IgD-negative memory B cell (primary cell): ENCODE results near the gene PSMG1. TPM values are rescaled to one million over a fixed set of nuclear protein-coding genes. Genes with fewer than 3 reads are reported as not detected.
"Not testable (repeated sequence)": the region's sequence is repeated elsewhere in the genome, so short reads cannot be mapped to it uniquely, and the experiment has no call there.

Source experiments
- H3K27ac Mint-ChIP-seq, 3 donors: one replicate each; pipeline ENCODE4 v1.8.0; 2020 to 2022; ENCODE audit warnings: mild to moderate bottlenecking in 3 of 3, mixed read lengths in 3 of 3, moderate library complexity in 1 of 3
- H3K27me3 Mint-ChIP-seq: one replicate; pipeline ENCODE4 v1.8.0; 2021; ENCODE audit warnings: mixed read lengths
- H3K36me3 Mint-ChIP-seq: one replicate; pipeline ENCODE4 v1.8.0; 2020; ENCODE audit warnings: mild to moderate bottlenecking, mixed read lengths
- H3K4me1 Mint-ChIP-seq, 3 donors: one replicate each; pipeline ENCODE4 v1.8.0; 2020 to 2022; ENCODE audit warnings: mixed read lengths in 3 of 3, mild to moderate bottlenecking in 1 of 3
- H3K4me3 Mint-ChIP-seq, 4 donors: one replicate each; pipeline ENCODE4 v1.8.0; 2020 to 2022; ENCODE audit warnings: mild to moderate bottlenecking in 4 of 4, mixed read lengths in 4 of 4, moderate library complexity in 3 of 4
- H3K9me3 Mint-ChIP-seq, 3 donors: one replicate each; pipeline ENCODE4 v1.8.0; 2020 to 2021; ENCODE audit warnings: mixed read lengths in 3 of 3, mild to moderate bottlenecking in 1 of 3
- polyA plus RNA-seq: library from polyadenylated mRNA; unstranded; fragments of 300-500 nt; fragmentation: Illumina TruSeq; gene quantifications from one replicate; pipeline ENCODE4 v1.2.3, GENCODE V29; 2021

PSMG1 gene
- polyA plus RNA-seq, 1 donor from 2014 or later = 39.4 TPM

DNA sequence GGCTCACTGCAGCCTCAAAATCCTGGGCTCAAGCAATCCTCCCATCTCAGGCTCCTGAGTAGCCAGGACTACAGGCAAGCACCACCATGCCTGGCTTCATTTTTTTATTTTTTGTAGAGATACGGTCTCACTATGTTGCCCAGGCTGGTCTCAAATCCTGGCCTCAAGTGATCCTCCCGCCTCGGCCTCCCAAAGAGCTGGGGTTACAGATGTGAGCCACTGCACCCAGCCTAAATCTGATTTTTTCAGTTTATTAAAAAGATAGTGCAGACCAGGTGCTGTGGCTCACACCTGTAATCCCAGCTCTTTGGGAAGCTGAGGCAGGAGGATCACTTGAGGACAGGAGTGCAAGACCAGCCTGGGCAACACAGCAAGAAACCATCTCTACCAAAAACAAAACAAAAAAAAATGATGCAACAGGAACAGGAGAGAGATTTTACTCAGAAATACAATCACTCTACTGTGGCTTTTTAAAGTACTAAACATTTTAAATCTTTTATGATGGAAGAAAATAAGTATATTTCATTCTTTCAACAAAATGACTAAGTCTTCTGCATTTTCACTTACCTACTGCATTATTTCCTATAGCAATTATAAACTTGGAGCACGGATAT is 1.9 kb downstream of the PSMG1 start:
- Mint-ChIP-seq H3K36me3 (no peaks in the 10 kb centered on the region), H3K27ac (peak overlapping the region in 2 of 3 donors; percentile 76 to 95), H3K9me3 (no peaks in the 10 kb centered on the region), H3K27me3 (no peaks in the 10 kb centered on the region), H3K4me3 (peak overlapping the region in 2 of 4 donors; percentile 98), H3K4me1 (peaks cover 20 to 38% (median 36%) of the 10 kb centered on the region in 3 donors)

DNA sequence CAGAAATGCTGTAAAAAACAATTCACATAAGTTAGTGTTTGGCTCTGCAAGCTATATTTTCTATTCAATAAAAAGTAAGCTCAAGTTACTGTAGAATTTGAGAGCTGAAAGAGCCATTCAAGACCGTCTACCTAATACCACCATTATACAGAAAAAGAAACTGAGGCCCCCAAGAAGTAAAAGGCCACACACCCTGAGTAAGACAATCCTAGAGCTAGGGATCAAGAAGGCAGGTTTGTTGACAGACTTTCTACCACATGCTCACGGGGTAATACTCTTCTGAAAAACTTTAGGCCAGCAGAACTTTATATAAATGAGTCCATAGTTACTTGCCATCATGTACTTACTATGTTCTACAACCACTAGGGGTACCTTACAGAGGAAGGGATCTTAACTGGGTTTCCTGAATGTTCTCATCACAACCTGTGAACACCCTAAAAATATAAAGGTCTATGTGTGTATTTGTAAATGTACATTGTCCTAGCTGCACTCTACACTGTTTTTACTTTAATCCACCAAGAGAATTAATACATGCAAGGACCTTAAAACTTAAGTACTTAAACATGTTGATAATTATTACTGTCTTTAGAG is 2.7 kb downstream of the PSMG1 start:
- Mint-ChIP-seq H3K4me1 (peaks cover 20 to 37% (median 36%) of the 10 kb centered on the region in 3 donors), H3K27ac (peak overlapping the region in 1 of 3 donors; percentile 80), H3K36me3 (no peaks in the 10 kb centered on the region), H3K9me3 (no peaks in the 10 kb centered on the region), H3K4me3 (peak overlapping the region in 3 of 4 donors; percentile 4 to 90 (median 57)), H3K27me3 (no peaks in the 10 kb centered on the region)

DNA sequence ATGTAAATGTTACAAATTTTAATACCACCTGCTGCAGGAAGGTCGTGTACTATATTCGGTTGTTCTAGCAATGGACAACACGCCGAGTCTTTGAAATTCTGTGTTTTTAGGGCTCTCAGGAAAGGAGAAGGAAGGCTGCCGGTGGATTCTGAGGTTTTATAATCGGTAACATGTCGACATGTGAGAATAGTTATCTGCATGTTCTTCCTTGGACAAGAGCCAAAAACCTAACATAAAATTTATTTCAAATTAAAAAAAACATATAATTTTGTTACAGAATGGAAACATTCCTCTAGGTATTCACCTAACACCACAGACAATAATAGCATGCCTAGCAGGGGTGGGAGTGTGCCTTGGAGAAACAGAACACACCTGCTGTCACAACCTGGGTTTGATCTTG is 4.8 kb downstream of the PSMG1 start:
- Mint-ChIP-seq H3K36me3 (peaks cover 3% of the 10 kb centered on the region), H3K4me3 (no peak overlapping the region), H3K4me1 (peaks cover 13 to 23% (median 22%) of the 10 kb centered on the region in 3 donors), H3K9me3 (no peaks in the 10 kb centered on the region), H3K27me3 (no peaks in the 10 kb centered on the region), H3K27ac (no peak overlapping the region)

DNA sequence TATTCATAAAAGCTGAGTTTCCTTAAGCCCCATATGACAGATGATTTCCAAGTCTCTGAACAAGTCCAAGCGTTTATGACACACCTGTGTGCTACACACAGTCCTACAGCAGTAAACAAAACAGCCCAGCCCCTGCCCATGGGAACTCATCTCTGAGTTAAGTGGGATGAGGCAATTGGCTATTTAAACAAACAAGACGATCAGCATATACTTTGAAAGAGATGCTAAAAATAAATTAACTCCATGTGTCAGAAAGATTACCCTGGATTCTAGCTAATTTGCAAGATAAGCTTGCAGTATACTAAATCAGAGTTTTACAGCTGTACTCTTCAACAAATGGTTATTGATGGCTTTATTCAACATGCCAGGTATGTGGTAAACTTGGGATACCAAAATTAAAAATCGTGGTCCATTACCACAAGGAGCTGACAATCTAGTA is 7.0 kb downstream of the PSMG1 start:
- Mint-ChIP-seq H3K27me3 (no peaks in the 10 kb centered on the region), H3K27ac (no peak overlapping the region), H3K4me1 (peaks cover 4 to 9% (median 7%) of the 10 kb centered on the region in 3 donors), H3K4me3 (no peak overlapping the region), H3K36me3 (peaks cover 5% of the 10 kb centered on the region), H3K9me3 (no peaks in the 10 kb centered on the region)

DNA sequence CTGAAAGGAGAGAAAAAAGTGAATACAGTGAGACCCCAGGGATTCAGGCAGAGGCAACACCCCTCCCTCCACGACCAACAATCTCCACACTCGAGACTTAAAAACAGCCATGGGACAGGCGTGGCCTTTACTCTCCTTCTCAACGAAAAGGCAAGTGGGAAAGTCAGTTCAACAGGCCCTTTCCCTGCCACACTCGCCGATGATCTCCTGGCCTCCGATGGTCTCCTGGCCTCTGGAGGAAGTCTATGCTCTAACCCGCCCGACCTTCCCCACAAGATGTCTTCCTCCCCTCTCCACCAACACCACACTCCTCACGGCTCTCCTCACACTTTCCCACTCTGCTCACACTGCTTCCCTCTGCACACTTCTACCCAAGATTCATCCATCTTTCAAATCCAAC is 7.6 kb downstream of the PSMG1 start:
- H3K36me3 Mint-ChIP-seq = peaks cover 5% of the 10 kb centered on the region

DNA sequence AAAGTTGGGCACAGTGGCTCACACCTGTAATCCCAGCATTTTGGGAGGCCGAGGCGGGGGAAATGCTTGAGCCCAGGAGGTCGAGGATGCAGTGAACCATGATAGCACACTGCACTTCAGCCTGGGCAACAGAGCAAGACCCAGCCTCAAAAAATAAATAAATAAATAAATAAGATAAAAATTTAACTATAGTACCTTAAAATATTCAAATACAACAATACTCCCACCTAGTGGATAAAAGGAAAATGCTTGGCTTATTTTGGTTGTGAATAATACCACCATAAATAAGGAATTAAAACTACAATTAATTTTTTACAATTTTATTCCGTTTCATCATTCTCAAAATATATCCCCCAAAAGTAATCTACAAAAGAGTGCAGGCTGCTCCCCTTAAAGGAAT is 8.1 kb downstream of the PSMG1 start:
- Mint-ChIP-seq H3K9me3 (no peaks in the 10 kb centered on the region), H3K27ac (no peak overlapping the region), H3K4me1 (peaks cover 0 to 4% (median under 1%) of the 10 kb centered on the region in 3 donors), H3K27me3 (no peaks in the 10 kb centered on the region), H3K4me3 (peak overlapping the region in 1 of 4 donors; percentile 52), H3K36me3 (peaks cover 5% of the 10 kb centered on the region)

More for the DNA sequence above, 7.6 kb downstream of the PSMG1 start:
- Mint-ChIP-seq H3K4me3 (peak overlapping the region in 1 of 4 donors; percentile 52), H3K4me1 (peaks cover 2 to 7% (median 5%) of the 10 kb centered on the region in 3 donors), H3K27me3 (no peaks in the 10 kb centered on the region), H3K27ac (no peak overlapping the region), H3K9me3 (no peaks in the 10 kb centered on the region)

DNA sequence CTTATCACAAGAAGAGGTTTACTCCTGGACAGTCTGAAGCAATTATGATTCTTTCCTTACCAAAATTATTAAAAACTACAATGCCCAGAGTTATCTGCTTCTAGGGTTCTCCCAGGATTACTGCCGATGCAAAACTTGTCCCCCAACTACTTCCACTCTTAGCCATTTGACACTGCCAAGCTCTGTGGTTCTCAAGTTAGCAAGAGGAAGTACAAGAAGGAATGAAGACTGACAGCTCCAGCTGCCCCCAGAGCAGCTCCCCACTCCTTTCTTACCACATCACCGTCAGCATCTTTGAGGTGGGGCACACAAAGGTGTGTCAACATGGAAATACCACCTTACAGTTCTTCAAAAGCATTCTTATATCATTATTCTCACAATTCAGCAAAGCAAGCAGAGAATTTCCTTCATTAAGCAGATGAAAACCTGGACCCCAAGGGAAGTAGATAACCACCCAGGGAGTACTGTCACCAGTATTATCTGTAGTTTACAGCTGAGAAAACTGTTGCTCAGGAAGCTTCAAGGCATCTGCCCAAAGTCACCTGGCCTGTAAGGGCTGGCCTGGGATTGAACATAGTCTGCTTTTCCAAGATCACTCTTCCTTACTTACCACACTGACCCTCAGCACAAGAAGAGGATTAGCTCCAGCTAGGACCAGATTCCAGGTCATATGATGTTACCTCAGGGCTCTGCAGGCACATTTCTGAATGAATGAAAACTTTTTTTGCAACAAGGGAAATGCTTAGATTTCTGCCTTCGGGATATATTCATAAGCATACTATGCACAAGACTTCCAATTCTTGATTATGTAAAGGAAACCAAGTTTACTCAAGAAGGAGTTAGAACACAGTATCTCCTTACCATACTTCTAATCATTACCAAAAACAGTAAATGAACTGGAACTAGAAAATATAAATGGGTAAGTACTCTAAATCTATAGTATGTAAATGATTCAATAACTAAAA is 9.3 kb downstream of the PSMG1 start:
- peak overlapping the region in 1 of 4 donors; percentile 1 for H3K4me3 Mint-ChIP-seq
- H3K4me1 Mint-ChIP-seq = peaks cover 0 to 1% (median 0%) of the 10 kb centered on the region in 3 donors
- peaks cover 5% of the 10 kb centered on the region for H3K36me3 Mint-ChIP-seq
- H3K27ac Mint-ChIP-seq = peak overlapping the region in 1 of 3 donors; percentile 59
- H3K27me3 Mint-ChIP-seq = no peaks in the 10 kb centered on the region
- H3K9me3 Mint-ChIP-seq = no peaks in the 10 kb centered on the region

DNA sequence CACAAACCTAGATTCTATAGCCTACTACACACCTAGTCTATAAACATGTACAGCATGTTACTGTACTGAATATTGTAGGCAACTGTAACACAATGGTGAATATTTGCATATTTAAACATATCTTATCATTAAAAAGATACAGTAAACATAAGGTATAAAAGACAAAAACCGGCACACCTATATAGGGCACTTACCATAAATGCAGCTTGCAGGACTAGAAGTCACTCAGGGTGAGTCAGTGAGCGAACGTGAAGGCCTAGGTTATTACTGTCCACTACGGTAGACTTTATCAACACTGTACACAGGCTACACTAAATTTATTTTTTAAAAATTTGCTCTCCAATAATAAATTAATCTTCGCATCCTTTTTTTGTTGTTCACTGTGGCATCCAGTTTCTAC is 13.3 kb downstream of the PSMG1 start:
- no peak overlapping the region for H3K27ac Mint-ChIP-seq
- H3K4me1 Mint-ChIP-seq = no peaks in the 10 kb centered on the region
- peaks cover 3% of the 10 kb centered on the region for H3K27me3 Mint-ChIP-seq
- H3K4me3 Mint-ChIP-seq = no peak overlapping the region
- peaks cover 5% of the 10 kb centered on the region for H3K36me3 Mint-ChIP-seq
- H3K9me3 Mint-ChIP-seq = peaks cover 2 to 6% (median 5%) of the 10 kb centered on the region in 3 donors

DNA sequence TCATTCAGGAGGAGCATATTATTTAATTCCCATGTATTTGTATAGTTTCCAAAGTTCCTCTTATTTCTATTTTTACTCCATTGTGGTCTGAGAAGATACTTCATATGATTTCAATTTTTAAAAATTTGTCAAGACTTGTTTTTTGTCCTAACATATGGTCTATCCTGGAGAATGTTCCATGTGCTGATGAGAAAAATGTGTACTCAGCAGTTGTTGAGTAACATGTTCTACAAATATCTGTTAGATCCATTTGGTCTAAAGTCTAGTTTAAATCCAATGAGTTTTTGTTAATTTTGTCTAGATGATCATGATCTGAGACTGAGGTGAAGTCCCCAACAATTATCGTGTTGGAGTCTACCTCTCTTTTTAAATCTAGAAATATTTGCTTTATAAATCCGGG is 14.5 kb downstream of the PSMG1 start:
- no peak overlapping the region for H3K4me3 Mint-ChIP-seq
- peaks cover 3% of the 10 kb centered on the region for H3K36me3 Mint-ChIP-seq
- H3K4me1 Mint-ChIP-seq = no peaks in the 10 kb centered on the region
- H3K9me3 Mint-ChIP-seq = peaks cover 8 to 12% (median 8%) of the 10 kb centered on the region in 3 donors
- peaks cover 3% of the 10 kb centered on the region for H3K27me3 Mint-ChIP-seq
- H3K27ac Mint-ChIP-seq = no peak overlapping the region

DNA sequence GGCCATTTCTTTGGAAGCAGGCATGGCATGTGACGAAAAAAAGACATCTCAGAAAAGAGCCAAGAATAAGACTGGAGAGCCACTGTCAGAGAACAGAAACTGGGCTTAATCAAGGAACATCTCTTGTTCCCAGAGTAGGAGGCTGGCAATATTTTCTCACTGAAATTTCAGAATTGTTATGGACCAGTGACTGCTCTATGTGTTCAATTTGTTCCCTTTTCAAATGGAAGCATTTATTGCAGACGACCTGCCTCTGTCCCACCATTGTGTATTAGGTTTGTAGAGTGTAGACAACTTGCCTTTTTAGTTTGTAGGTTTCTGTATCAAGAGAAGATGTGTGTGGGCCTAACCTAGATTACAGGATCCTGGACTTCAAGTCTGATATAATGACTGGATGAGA is 18.7 kb downstream of the PSMG1 start:
- no peak overlapping the region for H3K27ac Mint-ChIP-seq

DNA sequence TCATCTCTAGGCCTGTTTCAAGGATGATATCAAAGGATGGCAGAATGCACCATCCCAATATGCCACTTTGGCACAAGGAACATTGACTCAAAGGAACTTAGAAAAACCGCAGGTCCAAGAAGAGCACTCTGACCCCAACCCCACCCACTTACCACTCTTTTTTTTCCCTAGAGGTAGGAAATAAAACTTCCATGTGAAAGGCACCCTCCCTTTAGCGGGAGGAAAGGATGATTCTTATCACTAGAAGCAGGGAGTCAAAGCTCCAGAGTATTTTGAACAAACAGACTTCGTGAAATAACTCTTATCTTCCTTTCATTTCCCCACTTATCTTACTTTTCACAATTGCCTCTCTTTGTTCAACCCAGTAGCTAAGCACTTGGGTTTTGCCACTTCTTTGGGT is 22.2 kb downstream of the PSMG1 start:
- Mint-ChIP-seq H3K4me3 (no peak overlapping the region), H3K27me3 (peaks cover 6% of the 10 kb centered on the region), H3K36me3 (no peaks in the 10 kb centered on the region), H3K9me3 (peaks cover 12 to 17% (median 14%) of the 10 kb centered on the region in 3 donors), H3K4me1 (no peaks in the 10 kb centered on the region), H3K27ac (no peak overlapping the region)

More for the DNA sequence above, 18.7 kb downstream of the PSMG1 start:
- Mint-ChIP-seq H3K4me1 (no peaks in the 10 kb centered on the region), H3K36me3 (no peaks in the 10 kb centered on the region), H3K4me3 (no peak overlapping the region), H3K27me3 (peaks cover 6% of the 10 kb centered on the region), H3K9me3 (peaks cover 12 to 18% (median 14%) of the 10 kb centered on the region in 3 donors)

DNA sequence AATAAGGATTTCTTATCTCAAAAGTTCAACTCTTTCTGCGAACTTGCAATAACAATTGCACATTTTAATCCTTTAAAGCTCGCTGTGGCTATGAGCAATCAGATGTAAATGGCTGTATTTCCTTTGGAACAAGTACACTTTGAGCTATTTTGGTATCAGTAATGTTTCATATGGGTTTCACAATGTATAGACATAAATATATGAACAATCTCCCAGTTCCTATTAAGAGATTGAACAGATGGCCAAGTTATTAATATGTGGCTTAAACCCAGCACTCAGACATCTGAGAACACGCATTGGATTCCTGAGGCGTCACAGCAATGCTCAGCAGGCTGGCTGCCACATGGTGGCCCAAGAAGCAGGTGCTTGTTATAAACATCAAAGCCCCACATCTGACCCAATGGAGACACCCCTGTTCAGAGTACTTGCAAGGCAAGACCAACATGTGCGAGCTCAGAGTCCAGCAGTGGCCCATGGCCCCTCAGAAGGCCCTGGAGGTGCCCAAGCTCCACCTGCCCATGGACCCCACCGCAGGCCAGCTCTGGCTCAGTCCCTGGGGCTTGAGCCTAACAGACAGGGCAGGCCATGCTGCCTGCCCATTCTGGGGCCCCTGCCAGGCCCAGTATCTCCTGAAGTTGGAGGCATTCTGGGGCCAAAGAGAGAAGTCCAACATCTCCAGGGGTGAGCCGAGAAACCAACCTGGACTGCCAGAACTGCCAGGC is 23.7 kb downstream of the PSMG1 start:
- Mint-ChIP-seq H3K27ac (no peak overlapping the region), H3K4me1 (no peaks in the 10 kb centered on the region), H3K4me3 (no peak overlapping the region), H3K36me3 (no peaks in the 10 kb centered on the region), H3K9me3 (peaks cover 5 to 9% (median 8%) of the 10 kb centered on the region in 3 donors), H3K27me3 (peaks cover 3% of the 10 kb centered on the region)

DNA sequence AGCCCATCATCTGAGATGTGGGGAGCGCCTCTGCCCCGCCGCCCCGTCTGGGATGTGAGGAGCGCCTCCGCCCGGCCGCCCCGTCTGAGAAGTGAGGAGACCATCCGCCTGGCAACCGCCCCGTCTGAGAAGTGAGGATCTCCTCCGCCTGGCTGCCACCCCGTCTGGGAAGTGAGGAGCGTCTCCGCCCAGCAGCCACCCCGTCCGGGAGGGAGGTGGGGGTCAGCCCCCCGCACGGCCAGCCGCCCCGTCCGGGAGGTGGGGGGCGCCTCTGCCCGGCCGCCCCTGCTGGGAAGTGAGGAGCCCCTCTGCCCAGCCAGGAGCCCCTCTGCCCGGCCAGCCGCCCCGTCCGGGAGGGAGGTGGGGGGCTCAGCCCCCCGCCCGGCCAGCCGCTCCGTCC is 26.0 kb downstream of the PSMG1 start:
- not testable (repeated sequence) for H3K4me3 Mint-ChIP-seq, H3K9me3 Mint-ChIP-seq, H3K36me3 Mint-ChIP-seq, H3K4me1 Mint-ChIP-seq, H3K27me3 Mint-ChIP-seq, H3K27ac Mint-ChIP-seq

DNA sequence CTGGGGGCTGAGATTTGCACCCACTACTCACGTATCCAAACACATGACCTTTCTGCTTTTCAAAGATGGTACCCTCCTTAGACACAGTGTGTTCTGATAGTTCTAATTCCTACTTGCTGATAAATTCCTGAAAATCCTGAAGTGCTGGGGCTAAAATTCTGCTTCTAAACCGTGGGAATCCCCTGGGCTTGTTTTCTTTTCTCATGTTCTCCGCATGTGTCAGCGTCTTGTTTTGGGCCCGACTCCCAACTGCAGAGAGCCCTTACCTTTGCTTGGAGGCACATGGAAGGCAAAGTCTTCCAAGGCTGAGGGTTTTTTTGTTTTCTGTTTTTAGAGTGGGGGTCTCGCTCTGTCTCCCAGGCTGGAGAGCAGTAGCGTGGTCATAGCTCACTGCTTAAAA is 27.2 kb downstream of the PSMG1 start:
- Mint-ChIP-seq H3K9me3 (peaks cover 0 to 3% (median 0%) of the 10 kb centered on the region in 3 donors), H3K4me3 (no peak overlapping the region), H3K36me3 (peaks cover 1% of the 10 kb centered on the region), H3K27me3 (peaks cover 6% of the 10 kb centered on the region), H3K27ac (no peak overlapping the region), H3K4me1 (no peaks in the 10 kb centered on the region)
